Panc1 (cell line): ENCODE results near the gene OR1L1. TPM values are rescaled to one million over a fixed set of nuclear protein-coding genes. Genes with fewer than 3 reads are reported as not detected.

Experiments
- ATAC-seq: fragments of 200-7000 bp; cut with Tn5 transposase; 2 replicates; pipeline ENCODE4 v1.9.1; 2020; ENCODE audit warnings: mild to moderate bottlenecking, moderate library complexity
- BruUV-seq: library from RNA; stranded (reverse); fragments of 400-500 nt; replicated peaks from 2 replicates; lab custom pipeline; 2021; lab: Mats Ljungman, UMichigan
- CTCF ChIA-PET: fragments of 300-600 bp; sonication (Branson Sonifier 250); formaldehyde crosslinking; loops from one replicate; lab custom pipeline; 2022; ENCODE audit warnings: antibody characterized with exemption; lab: Charles Lee
- POLR2A ChIA-PET: fragments of 300-600 bp; sonication (Branson Sonifier 250); formaldehyde crosslinking; loops from one replicate; lab custom pipeline; 2022; ENCODE audit warnings: antibody characterized with exemption; lab: Charles Lee
- DNase-seq: peaks from one replicate; pipeline ENCODE4 v3.0.0-alpha.2; 2010; ENCODE audit warnings: low read depth, low spot score
- H3K27ac ChIP-seq: 2 replicates; pipeline ENCODE4 v1.5.1; 2011; ENCODE audit warnings: mild to moderate bottlenecking, low read length, inconsistent platforms
- H3K27me3 ChIP-seq: fragments of 200-500 bp; sonication (Bioruptor generic); 2 replicates; pipeline ENCODE4 v1.6.0; 2014; ENCODE audit warnings: low read length, inconsistent platforms; ENCODE audit not compliant: control insufficient read depth, insufficient read depth
- H3K36me3 ChIP-seq: fragments of 200-500 bp; sonication (Bioruptor generic); 2 replicates; pipeline ENCODE4 v1.5.1; 2014; ENCODE audit warnings: inconsistent platforms, mild to moderate bottlenecking, low read length, moderate library complexity; ENCODE audit not compliant: control insufficient read depth, insufficient read depth
- H3K4me1 ChIP-seq: 2 replicates; pipeline ENCODE4 v1.5.1; 2011; ENCODE audit warnings: inconsistent platforms, mild to moderate bottlenecking, low read length, moderate library complexity; ENCODE audit not compliant: control insufficient read depth, insufficient read depth
- H3K4me3 ChIP-seq, 2 experiments: 2 replicates each; pipeline ENCODE4 v1.5.1; 2011 to 2012; ENCODE audit warnings: low read depth in 2 of 2, low read length in 2 of 2, mild to moderate bottlenecking in 2 of 2, inconsistent platforms in 1 of 2, moderate library complexity in 1 of 2
- H3K9me3 ChIP-seq: fragments of 200-500 bp; sonication (Bioruptor generic); 2 replicates; pipeline ENCODE4 v1.5.1; 2014; ENCODE audit warnings: low read depth, mild to moderate bottlenecking, inconsistent platforms, low read length, moderate library complexity; ENCODE audit not compliant: control insufficient read depth, insufficient read depth
- CTCF ChIP-seq: fragments of 450-650 bp; IDR thresholded peaks from 2 replicates; pipeline ENCODE4 v1.5.1; 2017; ENCODE audit warnings: mild to moderate bottlenecking
- POLR2AphosphoS5 ChIP-seq: IDR thresholded peaks from 2 replicates; pipeline ENCODE4 v1.6.1; 2012; ENCODE audit warnings: mild to moderate bottlenecking, low read depth, low read length, moderate library complexity
- REST ChIP-seq, 2 experiments: IDR thresholded peaks; 2 replicates each; pipeline ENCODE4 v1.6.1; 2011 to 2012; ENCODE audit warnings: low read depth in 2 of 2, control low read depth in 1 of 2, low read length in 1 of 2, mild to moderate bottlenecking in 1 of 2, moderate library complexity in 1 of 2; ENCODE audit not compliant: insufficient read depth in 1 of 2
- SIN3A ChIP-seq: IDR thresholded peaks from 2 replicates; pipeline ENCODE4 v1.6.1; 2012; ENCODE audit warnings: low read depth, mild to moderate bottlenecking, low read length, moderate library complexity, borderline replicate concordance; ENCODE audit not compliant: insufficient read depth
- TCF7L2 ChIP-seq: IDR thresholded peaks from 2 replicates; pipeline ENCODE4 v1.6.1; 2011; ENCODE audit warnings: mild to moderate bottlenecking, low read depth, low read length, inconsistent platforms
- in situ Hi-C: cut with HindIII; loops from 2 replicates; pipeline ENCODE4 v1.10.0; 2016; ENCODE audit warnings: low sequenced_read_pairs, low pct_unique_long_range_greater_than_20kb
- intact Hi-C: fragments of 100-400 bp; cut with micrococcal nuclease; formaldehyde crosslinking; loops from one replicate; pipeline ENCODE4 v1.10.0; 2022; ENCODE audit not compliant: unreplicated experiment
- total RNA-seq: library from RNA; stranded (reverse); gene quantifications from one replicate; pipeline ENCODE4 v1.2.1, GENCODE V29; 2021; ENCODE audit not compliant: unreplicated experiment

Gene OR1L1
- total RNA-seq, 1 experiment from 2014 or later = not detected

GRCh38 chr9:122656378-122656777 is 5.1 kb upstream of the OR1L1 start:
- in situ Hi-C loops = no loop called here
- TF ChIP-seq SIN3A = no peak
- no peak for TF ChIP-seq CTCF

GRCh38 chr9:122657527-122657926 is 4.0 kb upstream of the OR1L1 start, which contains the start of gene OR1B1:
OR1B1 (minus strand) TSS chr9:122657627.
- DNase-seq = no peak
- in situ Hi-C loops (no loop called here), intact Hi-C loops (no loop called here)
- TF ChIP-seq TCF7L2 = no peak
- no peak for TF ChIP-seq CTCF
- TF ChIP-seq SIN3A = no peak
- TF ChIP-seq REST (IDR thresholded peaks at IDR 0.05; ENCODE audit: insufficient read depth in 1 of 2, low read depth in 2 of 2, low read length in 1 of 2) = no peak
- TF ChIP-seq POLR2AphosphoS5 = no peak
- Histone ChIP-seq H3K27ac (no peak within 1 kb of the TSS), H3K9me3 (no peaks in the 10 kb centered on the region), H3K27me3 (0 out of 2 replicates have a peak, but pooled peaks cover 4% of the 10 kb centered on the region), H3K4me3 (no peak within 1 kb of the TSS), H3K4me1 (no peaks in the 10 kb centered on the region), H3K36me3 (no peaks in the 10 kb centered on the region)
- POLR2A ChIA-PET = no interaction called here
- ATAC-seq = no peak
- CTCF ChIA-PET = no interaction called here
- no TSS peak for BruUV-seq

More at GRCh38 chr9:122656378-122656777, 5.1 kb upstream of the OR1L1 start:
- no peak for DNase-seq
- ATAC-seq = no peak
- H3K36me3 ChIP-seq = no peaks in the 10 kb centered on the region
- intact Hi-C loops = no loop called here
- no peaks in the 10 kb centered on the region for H3K4me1 ChIP-seq
- CTCF ChIA-PET = no interaction called here
- H3K27ac ChIP-seq = no peak overlapping the region
- BruUV-seq = no TSS peak
- 0 out of 2 replicates have a peak, but pooled peaks cover 2% of the 10 kb centered on the region for H3K27me3 ChIP-seq
- POLR2A ChIA-PET = no interaction called here
- H3K9me3 ChIP-seq = no peaks in the 10 kb centered on the region
- no peak overlapping the region for H3K4me3 ChIP-seq
